Measurements from ENCODE around the gene POLR3K.
"Not testable (repeated sequence)": the region's sequence is repeated elsewhere in the genome, so short reads cannot be mapped to it uniquely, and the experiment has no call there.

The POLR3K gene

GRCh38 chr16:42069-42457 lies 11.3 kb downstream of the POLR3K start:
- DNase-seq: no peak

DNA sequence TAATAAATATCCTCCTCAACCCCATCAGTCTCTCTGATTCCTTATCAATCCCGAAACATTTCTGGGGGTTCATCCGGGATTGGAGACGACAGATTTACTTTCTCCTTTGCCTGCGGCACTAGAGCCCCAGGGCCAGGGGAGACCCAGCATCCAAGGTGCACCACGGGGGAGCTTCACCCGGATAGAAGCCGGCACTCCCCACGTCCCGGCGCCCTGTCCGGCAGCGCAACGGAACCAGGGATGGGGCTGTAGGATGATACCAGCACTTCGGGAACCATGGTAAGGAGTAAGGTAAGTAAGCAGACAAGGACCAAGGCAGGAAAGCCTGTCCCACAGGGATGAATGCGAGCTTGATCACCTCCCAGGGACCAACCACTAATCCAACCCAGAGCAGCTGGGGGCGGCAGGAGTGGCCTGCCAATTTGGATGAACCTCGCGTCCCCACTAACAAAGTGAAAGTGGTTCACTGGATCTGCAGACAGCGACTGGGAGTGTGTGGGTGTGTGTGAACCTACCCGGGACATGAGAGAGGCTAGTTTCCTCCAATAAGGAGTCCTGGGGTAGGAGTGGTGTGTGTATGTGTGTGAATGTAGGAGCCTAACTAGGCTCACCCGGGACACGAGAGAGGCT lies 11.9 kb downstream of the POLR3K start:
- no peak for DNase-seq

GRCh38 chr16:38941-39892 lies 14.2 kb downstream of the POLR3K start:
- no peak for DNase-seq

DNA sequence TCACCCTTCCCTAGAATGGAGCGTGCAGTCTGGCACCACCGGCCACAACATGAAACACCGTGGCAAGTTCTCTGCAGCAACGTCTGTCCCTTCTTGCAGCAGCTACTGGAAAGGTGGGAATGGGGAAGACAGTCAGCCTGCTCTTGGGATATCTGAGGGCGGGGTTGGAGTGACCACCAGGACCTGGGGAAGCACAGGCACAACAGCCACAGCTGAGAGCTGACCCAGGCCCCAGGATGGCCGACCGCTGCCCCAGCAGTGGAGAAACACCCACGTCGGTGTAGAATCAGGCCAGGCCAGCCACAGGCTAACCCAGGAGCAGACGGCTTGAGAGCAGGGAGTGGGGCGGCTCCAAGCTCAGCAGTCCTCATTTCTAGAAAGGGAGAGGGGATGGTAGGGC lies 15.2 kb downstream of the POLR3K start:
- DNase-seq: not testable (repeated sequence)

GRCh38 chr16:37511-37910 lies 15.9 kb downstream of the POLR3K start:
- no peak for DNase-seq

DNA sequence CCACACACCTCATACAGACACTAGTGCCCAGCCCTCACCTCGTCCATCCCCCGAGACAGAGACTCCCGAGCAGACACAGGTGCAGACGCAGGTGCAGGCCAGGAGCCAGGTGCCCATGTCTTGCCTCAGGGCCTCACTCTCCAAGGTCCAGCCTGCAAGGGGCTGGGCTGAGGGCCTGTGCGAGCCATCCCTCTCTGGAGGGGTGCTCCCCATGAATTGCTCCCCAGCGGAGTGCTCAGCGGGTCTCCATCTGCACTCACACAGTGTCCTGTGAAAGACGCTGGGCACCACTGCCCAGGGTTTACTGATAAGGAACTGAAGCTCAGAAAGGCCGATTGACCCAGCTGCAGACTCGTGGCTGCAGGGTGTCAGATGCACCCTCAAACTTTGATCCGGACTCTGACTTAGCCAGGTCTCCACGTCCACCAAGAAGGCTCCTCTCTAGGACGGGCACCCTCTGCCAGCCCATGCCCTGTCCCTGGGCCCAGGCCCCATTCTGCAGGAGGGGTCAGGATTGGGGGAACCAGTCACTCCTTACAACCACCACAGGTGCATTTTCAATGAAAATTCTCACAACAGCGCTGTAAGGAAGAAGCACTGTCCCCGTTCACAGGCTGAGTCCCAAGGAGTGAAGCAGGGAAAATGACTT lies 16.9 kb downstream of the POLR3K start:
- no peak for DNase-seq

DNA sequence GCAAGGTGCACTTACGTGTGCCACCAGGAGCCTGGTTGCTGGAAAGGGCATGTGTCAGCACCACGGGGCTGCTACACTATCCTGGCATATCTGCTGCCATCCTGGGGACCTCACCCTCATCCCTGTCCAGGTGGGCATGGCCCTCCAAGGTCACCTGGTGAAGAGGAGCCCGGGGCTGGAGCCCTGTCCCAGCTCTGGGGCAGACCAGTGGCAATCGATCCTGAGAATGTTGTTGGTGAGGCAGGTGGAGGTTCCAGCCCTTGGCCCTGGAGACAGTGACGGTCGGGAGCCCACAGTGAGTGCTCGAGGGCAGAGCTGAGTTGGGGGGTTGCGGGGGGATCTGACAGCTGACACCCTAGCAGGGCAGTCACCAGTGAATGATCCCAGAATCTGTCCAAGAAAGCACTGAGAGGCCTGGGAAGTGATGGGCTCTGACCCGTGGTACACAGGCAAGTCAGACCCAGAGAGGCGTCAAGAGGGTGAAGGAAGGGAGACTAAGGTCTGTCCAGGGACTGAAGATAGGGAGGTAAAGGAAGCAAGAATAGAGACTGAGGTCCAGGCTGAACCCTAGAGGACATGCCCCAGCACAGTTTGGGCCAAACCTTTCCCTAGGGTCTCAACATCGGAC lies 17.6 kb downstream of the POLR3K start:
- DNase-seq: no peak

DNA sequence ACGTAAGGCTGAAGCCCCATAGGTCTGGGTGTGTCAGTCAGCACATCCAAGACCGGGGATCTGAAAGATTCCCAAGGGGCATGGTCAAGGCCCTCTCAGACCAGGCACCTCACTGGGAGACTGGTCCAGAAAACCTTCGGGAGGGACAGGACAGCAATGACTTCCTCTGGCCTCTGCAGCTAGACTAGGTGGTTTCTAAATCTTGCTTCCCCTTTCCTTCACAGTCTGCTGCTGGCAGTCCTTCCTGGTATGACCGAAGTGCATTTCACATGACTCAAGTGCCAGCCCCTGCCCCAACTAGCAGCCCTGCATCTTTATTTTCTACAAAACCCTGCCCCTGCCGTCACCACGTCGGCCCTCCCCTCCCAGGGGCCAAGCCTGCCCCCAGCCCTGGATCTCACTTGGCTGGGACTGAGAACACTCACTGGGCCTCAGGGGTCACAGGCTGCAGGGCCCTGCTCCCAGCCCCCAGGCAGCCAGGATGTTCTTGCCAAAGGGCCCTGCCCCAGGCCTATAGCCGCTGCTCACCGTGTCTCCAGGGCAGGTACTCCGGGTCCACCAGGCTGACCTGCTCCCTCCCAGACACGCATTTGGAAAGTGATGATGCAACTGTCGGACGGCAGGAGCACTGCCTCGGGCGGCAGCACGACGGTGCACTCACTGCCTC lies 18.3 kb downstream of the POLR3K start:
- DNase-seq: no peak

DNA sequence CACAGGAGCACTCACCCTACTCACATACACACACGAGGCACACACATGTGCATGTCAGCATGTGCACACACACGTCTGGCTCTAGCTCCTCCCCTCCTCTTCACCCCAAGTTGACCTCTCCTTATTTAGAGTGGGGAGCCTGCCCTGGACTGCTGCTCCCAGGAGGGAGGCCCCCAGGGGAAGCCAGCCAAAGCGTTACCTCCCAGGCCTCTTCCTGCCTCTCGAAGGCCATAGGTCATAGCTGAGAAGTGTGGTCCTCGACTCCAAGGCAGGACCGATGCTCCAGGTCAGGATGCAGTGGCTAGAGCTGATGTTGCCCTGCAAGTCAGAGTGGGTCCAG lies 18.8 kb downstream of the POLR3K start:
- no peak for DNase-seq

DNA sequence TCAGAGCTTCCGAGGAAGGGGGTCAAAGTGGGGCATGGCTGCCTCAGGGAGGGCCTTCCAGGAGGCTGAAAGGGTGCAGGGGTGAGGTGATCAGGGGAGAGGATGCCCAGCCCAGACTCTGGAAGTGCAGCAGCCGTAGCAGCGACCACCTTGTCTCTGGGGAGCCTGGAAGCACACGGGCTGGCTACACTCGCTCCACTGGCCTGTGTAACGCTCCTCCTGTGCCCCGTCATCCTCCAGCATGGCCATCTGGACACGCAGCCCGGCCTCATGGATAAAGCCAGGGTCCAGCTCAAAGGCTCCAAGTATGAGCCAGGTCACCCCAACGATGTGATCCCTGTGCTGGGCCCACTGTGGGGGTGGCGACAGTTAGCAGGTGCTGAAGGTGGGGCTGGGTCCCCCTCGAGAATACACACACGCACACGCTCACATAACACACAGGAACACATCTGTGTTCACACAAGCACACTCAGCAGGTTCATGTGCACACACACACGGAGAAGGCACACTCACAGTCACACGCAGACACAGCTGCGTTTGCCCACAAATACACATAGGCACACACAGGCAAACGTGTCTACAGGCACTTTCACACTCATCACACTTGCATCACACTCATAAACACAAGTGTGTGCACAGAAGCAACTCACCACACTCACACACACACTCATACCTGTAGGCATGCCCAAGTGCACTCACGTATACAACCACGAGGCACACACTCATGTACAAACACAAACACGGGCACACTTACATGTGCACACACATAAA lies 19.3 kb downstream of the POLR3K start:
- DNase-seq: no peak

GRCh38 chr16:33154-33876 lies 20.1 kb downstream of the POLR3K start:
- DNase-seq: not testable (repeated sequence)

GRCh38 chr16:30627-31026 lies 22.8 kb downstream of the POLR3K start:
- DNase-seq: not testable (repeated sequence)

DNA sequence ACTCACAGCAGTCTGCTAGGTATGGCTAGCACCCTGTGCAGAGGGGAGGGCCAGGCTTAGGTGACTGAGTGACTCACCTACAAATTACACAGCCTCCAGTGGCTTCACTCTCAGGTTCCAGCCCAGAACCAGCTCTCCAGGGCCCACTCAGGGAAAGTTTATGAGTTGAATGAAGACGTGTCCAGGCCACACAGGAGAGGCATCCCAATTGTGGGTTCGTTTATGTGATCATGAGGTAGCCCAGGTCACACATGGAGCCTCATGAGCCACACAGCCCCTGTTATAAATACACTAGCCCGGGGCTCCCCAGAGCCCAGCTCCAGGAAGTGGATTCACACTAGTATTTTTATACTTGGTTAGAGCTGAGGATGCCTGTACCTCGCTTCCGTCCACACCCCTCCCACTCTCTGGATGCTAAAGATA lies 27.5 kb downstream of the POLR3K start:
- DNase-seq: not testable (repeated sequence)

GRCh38 chr16:24151-24550 lies 29.3 kb downstream of the POLR3K start:
- not testable (repeated sequence) for DNase-seq

DNA sequence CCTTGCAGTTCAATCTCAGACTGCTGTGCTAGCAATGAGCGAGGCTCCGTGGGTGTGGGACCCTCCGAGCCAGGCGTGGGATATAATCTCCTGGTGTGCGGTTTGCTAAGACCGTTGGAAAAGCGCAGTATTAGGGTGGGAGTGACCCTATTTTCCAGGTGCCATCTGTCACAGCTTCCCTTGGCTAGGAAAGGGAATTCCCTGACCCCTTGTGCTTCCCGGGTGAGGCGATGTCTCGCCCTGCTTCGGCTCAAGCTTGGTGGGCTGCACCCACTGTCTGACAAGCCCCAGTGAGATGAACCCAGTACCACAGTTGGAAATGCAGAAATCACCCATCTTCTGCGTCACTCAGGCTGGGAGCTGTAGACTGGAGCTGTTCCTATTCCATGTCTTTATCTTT lies 32.5 kb downstream of the POLR3K start:
- not testable (repeated sequence) for DNase-seq

- not testable (repeated sequence) for DNase-seq
Measured at GRCh38 chr16:17062-17765, 36.2 kb downstream of the POLR3K start.

DNA sequence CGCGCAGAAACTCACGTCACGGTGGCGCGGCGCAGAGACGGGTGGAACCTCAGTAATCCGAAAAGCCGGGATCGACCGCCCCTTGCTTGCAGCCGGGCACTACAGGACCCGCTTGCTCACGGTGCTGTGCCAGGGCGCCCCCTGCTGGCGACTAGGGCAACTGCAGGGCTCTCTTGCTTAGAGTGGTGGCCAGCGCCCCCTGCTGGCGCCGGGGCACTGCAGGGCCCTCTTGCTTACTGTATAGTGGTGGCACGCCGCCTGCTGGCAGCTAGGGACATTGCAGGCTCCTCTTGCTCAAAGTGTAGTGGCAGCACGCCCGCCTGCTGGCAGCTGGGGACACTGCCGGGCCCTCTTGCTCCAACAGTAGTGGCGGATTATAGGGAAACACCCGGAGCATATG lies 42.6 kb downstream of the POLR3K start:
- DNase-seq: peak; percentile 2

DNA sequence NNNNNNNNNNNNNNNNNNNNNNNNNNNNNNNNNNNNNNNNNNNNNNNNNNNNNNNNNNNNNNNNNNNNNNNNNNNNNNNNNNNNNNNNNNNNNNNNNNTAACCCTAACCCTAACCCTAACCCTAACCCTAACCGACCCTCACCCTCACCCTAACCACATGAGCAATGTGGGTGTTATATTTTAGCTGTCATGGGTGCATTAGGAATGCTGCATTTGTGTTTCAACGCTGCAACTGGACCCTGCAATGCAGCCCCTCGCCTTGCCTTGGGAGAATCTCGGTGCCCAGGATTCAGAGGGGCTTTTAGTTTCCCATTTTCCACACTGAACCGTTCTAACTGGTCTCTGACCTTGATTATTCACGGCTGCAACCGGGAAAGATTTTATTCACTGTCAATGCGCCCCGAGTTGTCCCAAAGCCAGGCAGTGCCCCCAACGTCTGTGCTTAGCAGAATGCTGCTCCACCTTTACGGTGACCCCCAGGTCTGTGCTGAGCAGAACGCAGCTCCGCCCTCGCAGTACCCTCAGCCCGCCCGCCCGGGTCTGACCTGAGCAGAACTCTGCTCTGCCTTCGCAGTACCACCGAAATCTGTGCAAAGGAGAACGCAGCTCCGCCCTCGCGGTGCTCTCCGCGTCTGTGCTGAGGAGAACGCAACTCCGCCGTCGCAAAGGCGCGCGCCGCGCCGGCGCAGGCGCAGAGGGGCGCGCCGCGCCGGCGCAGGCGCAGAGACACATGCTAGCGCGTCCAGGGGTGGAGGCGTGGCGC lies 43.3 kb downstream of the POLR3K start:
- DNase-seq: no peak

Measured in NCI-H774 (cell line).